HG02763 (cell line): ENCODE results near the gene AKAP8.
A peak's percentile ranks its signal among the peaks of the same experiment; 100 is the strongest.
"Not testable (repeated sequence)": the region's sequence is repeated elsewhere in the genome, so short reads cannot be mapped to it uniquely, and the experiment has no call there.

Experiments used
- ATAC-seq: cut with Tn5 transposase; IDR thresholded peaks from one replicate; pipeline ENCODE4 v1.9.1; 2021; ENCODE audit warnings: mild to moderate bottlenecking, moderate library complexity; ENCODE audit not compliant: unreplicated experiment

The AKAP8 gene

DNA sequence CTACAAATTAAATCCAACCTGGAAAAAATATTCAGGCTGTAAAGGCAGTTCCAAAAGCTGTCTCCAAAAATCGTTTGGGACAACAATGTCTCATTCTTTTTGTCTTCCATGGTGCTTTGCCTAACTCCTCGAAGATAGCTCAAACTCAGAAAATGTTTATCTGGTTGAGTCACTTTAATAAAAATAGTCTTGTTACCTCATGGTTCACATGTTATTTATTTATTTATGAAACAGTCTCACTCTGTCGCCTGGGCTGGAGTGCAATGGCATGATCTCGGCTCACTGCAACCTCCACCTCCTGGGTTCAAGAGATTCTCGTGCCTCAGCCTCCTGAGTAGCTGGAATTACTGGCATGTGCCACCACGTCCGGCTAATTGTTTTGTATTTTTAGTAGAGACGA is 42.4 kb downstream of the AKAP8 start:
- ATAC-seq: no peak

DNA sequence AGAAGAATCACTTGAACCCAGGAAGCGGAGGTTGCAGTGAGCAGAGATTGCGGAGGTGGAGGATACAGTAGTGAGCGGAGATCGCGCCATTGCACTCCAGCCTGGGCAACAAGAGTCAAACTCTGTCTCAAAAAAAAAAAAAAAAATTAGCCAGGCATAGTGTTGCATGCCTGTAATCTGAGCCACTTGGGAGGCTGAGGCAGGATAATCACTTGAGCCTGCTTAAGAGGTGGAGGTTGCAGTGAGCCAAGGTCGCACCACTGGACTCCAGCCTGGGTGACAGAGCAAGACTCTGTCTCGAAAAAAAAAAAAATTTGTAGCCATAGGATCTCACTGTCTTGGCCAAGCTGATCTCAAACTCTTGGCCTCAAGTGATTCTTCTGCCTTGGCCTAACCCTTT is 43.6 kb downstream of the AKAP8 start:
- ATAC-seq: not testable (repeated sequence)

DNA sequence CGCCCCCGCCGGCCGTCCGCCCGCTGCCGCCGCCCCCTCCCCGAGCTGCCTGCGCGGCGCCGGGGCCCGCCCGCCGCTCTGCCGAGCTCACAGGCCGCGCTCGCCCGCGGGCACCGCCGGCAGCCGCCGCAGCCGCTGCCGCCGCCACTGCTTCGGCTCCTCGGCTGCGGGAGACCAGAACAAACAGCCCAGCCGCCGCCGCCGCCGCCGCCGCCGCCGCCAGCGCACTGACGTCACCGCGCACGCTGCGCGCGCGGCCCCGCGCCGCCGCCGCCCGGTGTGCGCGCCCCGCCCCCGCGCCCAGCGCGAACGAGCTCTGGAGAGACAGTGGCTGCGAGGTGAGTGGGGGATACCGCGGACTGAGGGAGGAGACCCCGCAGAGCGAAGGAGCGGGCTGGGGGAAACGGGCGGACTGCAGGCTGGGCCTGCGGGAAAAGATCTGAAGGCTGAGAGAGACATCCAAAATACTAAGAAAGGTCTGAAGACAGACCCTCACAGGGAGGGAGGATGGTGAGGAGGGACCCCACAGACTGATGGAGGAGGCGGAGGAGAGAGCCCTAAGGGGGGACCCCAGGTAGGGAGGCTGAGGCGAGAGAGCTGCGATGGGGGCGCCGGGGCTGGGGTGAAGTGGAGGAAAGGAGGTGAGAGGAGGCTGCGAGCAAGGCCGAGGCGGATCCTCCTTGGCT is 47.1 kb downstream of the AKAP8 start, which contains the start of gene BRD4:
TSS of gene BRD4 (minus strand) at position 229 of the 686 bp plus-strand sequence. CDS start 59,440 bp downstream, outside the sequence.
- ATAC-seq: peak; percentile 57

DNA sequence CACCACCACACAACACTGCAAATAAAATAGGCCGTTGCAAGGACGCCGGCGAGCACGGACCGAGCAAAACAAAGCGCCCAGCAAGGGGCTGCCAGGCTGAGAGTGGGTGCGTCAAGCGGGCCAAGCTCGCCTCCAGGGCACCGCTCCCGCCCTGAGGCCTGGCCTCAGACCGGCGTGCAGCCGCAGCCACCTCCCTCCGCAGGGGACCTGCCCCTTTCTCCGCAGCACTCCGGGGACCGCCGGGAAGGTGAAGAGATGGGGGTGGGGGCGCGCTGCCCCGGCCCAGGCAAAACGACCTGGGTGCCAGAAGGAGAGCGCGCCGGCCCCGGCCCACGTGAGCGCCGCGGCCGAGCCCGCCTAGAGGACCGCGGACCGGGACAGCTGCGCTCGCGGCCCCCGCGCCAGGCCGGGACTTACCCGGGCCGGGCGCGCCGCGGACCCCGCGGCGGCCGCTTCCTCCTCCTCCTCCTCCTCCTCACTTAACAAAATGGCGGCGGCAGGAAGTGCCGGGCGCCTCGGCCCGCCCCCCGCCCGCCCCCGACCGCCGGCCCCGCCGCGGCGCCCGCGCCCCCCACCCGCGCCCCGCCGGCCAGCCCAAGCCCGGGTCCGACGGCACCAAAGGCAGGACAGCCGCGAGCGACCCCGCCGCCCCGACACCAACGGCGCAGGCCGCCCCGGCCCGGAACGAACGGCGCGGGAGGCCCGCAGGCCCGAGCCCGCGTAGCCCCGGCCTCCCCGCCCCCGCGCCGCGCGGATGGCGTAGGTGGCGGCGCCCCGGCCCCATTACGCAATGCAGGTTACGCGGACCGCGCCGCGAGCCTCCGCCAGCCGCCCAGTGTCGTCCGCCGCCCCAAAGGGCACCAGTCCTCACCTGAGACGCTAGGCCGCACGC is 47.9 kb downstream of the AKAP8 start:
- ATAC-seq: peak; percentile 36

DNA sequence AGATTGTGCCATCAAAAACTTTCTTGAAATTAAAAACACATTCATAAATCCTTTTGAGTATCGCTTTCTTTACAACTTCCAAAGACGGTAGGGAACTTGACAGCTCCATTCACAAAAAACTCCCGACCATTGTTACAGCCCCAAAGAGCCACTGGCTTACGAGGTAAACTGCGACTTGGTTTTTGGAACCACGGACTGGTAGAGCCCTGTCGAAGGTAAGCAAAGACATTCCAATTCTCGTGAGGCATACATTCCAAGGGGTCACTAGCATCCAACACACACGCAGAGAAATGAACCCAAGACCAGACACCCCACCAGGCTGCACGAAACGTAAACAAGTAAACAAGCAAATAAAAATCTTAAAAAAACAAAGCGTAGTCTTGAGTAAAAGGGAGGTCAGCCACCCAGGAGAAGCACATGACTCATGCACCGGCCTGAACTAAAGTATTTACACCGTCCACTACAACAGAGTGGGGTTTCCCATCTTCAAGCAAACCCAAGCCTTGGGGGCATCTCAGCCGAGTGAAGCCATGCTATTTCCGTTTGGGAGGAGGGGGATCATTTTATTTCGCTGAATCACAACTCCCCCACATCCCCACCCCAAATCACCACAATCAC is 48.7 kb downstream of the AKAP8 start:
- no peak for ATAC-seq

DNA sequence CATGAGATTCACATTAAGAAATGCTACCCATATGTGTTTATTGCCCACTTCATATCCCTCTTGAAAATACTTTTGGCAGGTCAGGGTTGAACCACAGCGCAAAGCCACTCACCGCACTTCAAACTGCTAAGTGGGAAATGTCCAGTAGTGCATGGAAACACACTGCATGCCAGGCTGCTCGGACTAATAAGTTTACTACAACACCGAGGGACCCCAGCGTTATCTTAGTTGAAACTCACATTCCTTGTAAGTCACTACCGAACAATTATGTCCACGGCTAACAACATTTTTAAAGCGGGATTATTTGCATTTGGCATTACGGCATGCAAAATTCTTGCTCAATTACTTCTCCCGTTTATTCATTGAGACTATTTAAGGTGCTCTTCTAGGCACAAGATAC is 51.3 kb downstream of the AKAP8 start:
- no peak for ATAC-seq

DNA sequence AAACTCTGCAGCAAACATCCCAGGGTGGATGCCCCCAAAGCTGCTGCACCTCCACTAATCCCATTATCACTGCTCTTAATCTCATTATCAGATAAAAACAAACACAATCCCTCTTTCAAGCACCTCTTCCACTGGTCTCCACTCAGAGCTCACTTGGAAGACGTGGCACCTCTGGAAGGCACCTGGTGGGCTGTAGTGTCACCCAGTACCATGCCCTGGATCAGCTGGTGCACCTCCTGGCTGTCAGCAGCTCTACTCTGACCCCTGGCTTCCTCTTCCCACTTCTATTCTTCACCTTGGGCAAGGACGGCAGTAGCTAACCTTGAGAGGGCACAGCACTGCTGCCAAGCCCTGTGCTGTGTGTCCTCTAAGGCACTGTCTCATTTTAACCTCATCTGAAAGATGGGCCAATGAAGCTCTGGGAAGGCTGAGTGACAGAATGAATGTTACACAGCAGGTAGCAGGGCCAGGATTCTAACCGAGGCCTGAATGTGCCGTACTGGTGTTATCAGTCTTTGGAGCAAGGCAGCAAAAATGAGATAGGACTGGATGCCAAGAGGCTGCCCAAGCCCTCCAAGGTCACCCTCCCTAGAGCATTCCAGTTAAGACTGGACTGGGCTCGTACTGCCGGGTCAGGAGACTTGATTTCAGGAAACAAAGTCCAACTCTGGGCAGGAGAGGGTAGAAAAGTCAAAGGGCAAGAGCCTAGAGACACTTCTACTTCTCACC is 54.6 kb downstream of the AKAP8 start:
- no peak for ATAC-seq

DNA sequence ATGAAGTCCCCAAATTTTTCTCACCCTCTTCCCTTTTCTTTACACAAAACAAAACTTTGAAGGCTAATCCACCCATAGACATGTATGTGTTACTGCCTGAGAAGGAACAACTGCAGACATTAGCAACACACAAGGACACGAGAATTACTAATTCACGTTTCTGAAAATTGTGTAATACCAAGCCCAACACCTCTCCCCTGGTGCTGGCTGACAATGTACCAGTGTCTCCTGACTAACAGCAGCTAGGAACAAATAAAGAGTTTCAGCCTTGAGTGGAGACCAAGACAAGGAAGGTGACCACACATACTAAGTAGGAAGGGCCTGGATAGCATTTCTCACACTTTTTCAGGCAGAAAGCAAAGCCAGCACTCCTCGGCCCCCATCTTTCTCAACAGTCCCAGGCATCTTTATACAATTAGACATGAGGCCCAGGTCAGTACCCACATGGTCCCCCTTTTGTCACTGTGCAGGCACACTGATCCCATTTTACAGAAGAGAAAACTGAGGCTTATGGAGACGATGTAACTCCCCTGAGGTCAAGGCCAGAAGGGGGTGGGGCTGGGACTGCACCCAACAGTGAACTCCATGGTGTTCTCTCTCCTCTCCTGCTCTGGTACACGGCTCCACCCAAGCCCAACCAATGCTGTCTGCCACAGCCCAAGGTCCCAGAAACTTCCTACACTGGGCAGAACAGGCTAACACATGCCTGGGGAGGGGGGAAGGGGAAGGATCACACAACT is 55.9 kb downstream of the AKAP8 start:
- no peak for ATAC-seq

DNA sequence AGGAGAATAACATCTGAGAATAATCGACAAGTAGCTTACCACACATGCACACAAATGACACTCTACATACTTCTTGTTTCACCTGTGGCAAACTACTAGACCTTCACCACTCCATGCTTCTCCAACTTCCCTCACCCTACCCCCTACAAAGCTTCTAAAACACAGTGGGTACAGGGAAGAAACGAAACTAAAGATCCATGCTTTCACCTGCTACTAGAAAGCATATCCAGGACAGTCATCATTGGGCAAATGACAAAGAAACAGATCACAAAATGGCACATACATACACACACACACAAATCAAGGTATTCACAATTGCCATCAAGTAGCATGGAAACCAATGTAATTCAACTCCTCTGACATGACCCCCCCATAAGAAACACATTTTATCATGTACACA is 57.8 kb downstream of the AKAP8 start:
- no peak for ATAC-seq

DNA sequence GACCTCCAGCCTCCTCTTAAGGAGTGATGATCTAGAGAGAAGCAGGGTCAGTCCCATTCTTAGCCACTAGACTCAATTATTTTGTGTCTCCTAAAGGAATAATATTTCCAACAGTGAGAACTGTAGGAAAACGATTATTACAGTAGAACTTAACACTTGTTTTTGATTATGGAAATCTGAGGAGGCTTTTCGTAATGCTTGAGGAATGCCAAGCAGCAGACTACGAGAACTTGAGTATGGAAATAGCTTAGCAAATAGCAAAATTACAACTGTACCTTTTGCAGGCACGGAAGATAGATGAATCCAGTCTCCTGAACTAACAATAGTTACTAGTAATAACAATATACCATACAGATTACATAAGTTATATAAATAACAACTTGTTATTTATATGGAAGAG is 59.5 kb downstream of the AKAP8 start:
- no peak for ATAC-seq

DNA sequence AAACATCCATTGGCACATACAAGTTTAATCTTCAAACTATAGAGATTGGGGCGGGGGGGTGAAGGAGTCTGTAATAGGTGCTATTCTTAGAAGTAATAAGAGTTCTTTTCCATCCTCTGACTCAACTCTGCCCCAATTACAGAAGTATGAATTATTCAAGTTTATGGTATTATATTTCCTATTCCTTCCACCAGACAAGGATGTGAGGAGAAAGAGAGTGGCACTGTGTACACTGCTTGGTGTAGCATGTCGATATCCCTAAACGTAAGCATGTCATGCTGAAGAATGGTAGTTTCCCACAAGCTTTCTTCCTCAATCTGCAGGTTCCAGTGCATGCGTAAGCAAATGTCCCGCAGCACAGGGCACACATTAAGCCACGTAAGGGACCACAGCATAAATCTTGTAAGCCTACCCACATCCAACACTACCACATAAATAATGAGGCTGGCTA is 61.3 kb downstream of the AKAP8 start:
- ATAC-seq: no peak

DNA sequence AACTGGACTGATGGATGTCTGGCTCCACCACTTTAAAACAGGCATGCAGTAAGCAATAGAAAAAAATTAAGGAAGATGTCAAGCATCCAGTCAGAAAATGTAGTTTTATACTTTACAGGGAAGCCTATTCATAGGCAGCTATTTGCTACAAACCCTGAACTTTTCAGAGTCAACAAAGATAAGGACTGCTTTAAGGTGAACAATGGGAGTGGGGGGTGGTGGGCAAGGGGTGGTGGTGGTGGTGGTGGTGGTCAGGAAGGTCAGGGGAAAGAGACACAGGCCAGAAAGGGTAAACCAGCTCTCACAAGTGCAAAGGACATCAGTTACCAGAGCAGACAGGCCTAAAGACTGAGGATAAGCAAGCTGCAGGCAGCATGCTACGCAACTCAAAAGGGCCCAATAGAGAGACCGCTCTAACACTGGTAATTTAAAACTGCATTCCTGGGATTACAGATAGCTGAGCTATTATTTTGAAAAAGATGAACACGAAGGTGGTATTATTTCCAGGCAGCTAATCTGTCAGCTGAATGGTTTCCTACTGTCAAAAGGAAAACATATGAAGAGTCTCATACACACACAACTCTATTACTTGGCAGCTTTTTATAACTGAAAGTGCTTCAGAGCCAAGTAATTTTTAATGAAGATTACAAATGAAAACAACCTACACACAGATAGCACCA is 62.1 kb downstream of the AKAP8 start:
- ATAC-seq: no peak

DNA sequence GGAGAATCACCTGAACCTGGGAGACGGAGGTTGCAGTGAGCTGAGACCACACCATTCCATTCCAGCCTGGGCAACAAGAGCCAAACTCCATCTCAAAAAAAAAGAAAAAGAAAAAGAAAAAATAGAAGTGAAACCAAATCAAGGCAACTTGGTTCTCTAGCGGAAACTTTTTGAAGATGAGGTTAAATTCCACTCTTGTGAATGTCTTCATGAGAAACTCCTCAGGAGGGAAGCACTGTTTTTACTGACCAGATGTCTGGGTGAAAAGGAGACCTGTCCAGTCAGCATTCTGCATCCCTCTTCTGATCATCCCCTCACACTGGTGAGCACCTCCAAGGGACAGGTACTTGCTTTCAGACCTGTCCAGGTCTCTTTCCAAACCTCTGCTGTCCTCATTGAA is 63.1 kb downstream of the AKAP8 start:
- ATAC-seq: no peak

DNA sequence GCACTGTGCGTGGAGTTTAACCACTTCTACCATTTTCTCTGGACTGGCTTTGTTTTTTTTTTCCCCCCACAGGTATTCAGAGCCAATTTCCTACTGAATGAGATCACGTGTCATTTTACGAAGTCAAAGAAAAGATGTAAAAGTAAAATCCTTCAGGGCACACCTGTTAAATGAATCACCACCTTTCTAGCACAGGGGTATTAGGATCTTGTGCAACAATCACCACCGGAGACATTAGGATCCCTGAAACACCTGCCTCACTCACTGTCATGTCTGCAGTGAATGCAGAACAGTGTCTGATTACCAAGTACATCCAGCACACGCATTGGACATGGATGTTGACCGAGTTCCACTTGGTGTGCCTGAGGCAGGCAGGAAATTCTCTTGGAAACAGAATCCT is 64.5 kb downstream of the AKAP8 start:
- ATAC-seq: no peak

DNA sequence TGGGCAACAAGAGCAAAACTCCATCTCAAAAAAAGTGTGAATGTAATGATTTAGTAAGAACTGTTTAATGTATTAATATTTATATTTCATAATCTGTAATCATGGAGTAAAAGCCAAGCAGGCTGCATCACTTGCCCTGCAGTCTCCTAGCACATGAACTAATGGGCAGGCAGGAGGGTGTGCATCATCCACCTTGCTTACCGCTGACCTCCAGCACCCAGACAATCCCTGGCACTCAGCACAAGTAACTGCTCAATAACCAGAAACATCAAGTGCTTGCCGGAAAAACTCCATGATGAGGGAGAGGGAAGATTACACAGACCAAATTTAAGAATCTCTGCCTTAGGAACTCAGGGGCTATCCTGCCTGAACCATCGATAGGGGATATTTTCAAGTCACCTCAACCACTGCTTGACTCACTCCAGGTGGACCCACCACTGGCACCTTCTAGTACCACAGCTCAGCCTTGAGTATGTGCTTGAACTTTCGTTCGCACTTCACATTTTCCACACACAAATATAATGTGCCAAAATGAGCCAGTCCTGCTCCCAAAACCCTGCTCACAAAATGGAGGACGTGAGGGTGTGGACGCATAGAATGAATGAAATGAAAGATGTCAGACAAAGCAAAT is 65.8 kb downstream of the AKAP8 start:
- no peak for ATAC-seq

DNA sequence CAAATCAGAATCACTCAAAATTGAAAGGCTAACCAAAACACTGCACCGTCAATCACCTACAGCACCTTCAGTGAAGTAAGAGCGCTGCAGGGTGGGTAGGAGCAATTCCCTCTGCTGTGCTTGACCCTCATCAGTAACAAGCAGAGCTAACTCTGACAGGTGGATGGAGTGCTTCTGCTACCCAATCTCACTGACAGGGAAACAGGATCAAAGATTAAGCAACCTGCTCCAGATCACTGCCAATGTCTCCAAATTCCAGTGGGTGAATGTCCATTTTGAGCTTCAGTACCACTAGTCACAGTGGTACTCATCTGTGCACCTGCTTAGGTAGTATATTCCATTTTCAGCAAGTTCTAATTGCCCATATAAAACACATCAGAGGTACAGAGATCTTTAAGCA is 72.4 kb downstream of the AKAP8 start:
- no peak for ATAC-seq

DNA sequence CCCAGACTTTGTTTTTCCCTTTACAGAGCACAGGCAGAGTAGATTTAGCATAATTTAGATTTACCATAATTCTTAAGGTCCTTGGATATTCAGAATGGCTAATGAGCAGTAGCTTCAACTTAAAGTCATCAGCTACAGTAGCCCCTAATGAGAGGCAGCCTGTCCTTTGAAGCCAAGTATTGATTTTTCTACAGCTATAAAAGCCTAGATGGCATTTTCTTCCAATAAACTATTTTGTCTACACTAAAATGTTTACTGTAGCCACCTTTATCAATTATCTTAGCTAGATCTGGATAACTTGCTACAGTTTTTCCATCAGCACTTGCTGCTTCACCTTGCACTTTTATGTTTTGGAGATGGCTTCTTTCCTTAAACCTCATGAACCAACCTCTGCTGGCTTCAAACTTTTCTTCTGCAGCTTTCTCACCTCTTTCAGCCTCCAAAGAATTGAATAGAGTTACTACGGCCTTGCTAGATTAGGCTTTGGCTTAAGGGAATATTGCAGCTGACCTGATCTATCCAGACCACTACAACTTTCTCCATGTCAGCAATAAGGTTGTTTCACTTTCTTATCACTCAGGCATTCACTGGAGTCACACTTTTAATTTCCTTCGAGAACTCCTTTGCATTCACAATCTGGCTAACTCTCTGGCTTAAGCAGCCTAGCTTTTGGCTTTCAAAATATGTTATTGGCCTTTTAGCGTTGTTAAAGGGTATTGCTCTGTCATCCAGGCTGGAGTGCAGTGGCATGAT is 73.8 kb downstream of the AKAP8 start:
- no peak for ATAC-seq

DNA sequence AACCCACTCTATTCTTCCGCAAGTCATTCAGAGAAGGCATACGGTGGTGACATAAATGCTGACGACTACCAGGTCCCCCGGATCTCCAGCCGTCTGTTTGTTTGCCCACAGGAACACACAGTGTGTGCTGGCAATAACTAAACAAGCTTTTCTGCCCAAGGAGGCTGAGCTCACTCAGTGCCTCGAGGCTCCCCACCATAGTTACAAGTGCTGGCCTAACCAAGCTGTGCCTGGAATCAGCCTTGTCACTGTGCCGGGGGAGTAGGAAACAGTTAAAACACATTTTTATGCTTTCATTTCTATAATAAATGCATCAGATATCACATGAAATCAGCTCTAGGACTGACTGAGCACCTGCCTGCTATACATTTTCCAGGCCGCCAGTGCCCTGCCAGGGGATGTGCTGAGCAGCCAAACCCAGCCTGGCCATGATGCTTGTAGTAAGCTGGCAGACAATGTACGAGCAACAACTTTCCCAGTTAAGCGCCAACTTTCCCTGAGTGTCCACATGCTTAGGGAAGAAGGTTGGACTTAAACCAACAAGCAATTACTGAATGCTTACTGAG is 75.4 kb downstream of the AKAP8 start:
- ATAC-seq: no peak
